C4-2B (cell line): ENCODE measurements around the gene SNRNP25.
"Not testable (repeated sequence)": the region's sequence is repeated elsewhere in the genome, so short reads cannot be mapped to it uniquely, and the experiment has no call there.

Experiments used
- CTCF ChIP-seq: fragments of 450-650 bp; conservative IDR thresholded peaks from 2 replicates; pipeline ENCODE4 v1.5.1; 2017; ENCODE audit warnings: mild to moderate bottlenecking
- ZFX ChIP-seq: fragments of 450-650 bp; IDR thresholded peaks from 2 replicates; pipeline ENCODE4 v1.6.1; 2017

GRCh38 chr16:17062-17765 lies 36.4 kb upstream of the SNRNP25 start:
- TF ChIP-seq CTCF, ZFX: not testable (repeated sequence)
